Stomach (tissue), 9 donors: ENCODE data around the gene CAMSAP1. TPM values are rescaled to one million over a fixed set of nuclear protein-coding genes. Genes with fewer than 3 reads are reported as not detected.

ENCODE experiments used
- DNase-seq, 2 donors: peaks; one replicate each; pipeline versions ENCODE4 v3.0.0 to v3.0.0-alpha.2; 2013 to 2019
- H3K27ac ChIP-seq, 5 donors: fragments of 200-600 bp in 4 of 5; sonication (generic) in 4 of 5; one replicate each; pipeline ENCODE4 v1.5.1; 2013 to 2019; ENCODE audit warnings: mild to moderate bottlenecking in 1 of 5, moderate library complexity in 1 of 5
- H3K27me3 ChIP-seq, 3 donors: fragments of 200-600 bp; sonication (generic); one replicate each; pipeline ENCODE4 v1.5.1; 2017 to 2019; ENCODE audit warnings: mixed run types in 1 of 3
- H3K36me3 ChIP-seq, 4 donors: fragments of 200-600 bp; sonication (generic); 1 replicate in 3 of 4; 2 replicates in 1 of 4; pipeline ENCODE4 v1.5.1; 2016 to 2019
- H3K4me1 ChIP-seq, 4 donors: fragments of 200-600 bp; sonication (generic); one replicate each; pipeline ENCODE4 v1.5.1; 2016 to 2019
- H3K4me3 ChIP-seq, 4 donors: fragments of 200-600 bp; sonication (generic) in 3 of 4; one replicate each; pipeline ENCODE4 v1.5.1; 2016 to 2019; ENCODE audit warnings: mild to moderate bottlenecking in 1 of 4
- H3K9me3 ChIP-seq, 4 donors: fragments of 200-600 bp; sonication (generic); one replicate each; pipeline ENCODE4 v1.5.1; 2016 to 2019
- CTCF ChIP-seq, 7 experiments: fragments of 450-650 bp in 4 of 7; fragments of 200-600 bp in 3 of 7; sonication (generic) in 3 of 7; IDR thresholded peaks; one replicate each; pipeline ENCODE4 v1.5.1; 2016 to 2019; ENCODE audit warnings: antibody characterized with exemption in 7 of 7, control low read depth in 2 of 7, mild to moderate bottlenecking in 1 of 7
- EP300 ChIP-seq: sonication (generic); formaldehyde crosslinking; IDR thresholded peaks from one replicate; pipeline ENCODE4 v1.6.1; 2017; ENCODE audit warnings: antibody characterized with exemption
- POLR2A ChIP-seq, 4 donors: fragments of 450-650 bp; IDR thresholded peaks; one replicate each; pipeline ENCODE4 v1.6.1; 2016; ENCODE audit warnings: antibody characterized with exemption in 4 of 4, control low read depth in 2 of 4, mild to moderate bottlenecking in 1 of 4, moderate library complexity in 1 of 4
- POLR2AphosphoS5 ChIP-seq, 3 donors: sonication (generic); formaldehyde crosslinking; IDR thresholded peaks; one replicate each; pipeline ENCODE4 v1.6.1; 2016; ENCODE audit warnings: antibody characterized with exemption in 3 of 3
- WGBS, 5 donors: extraction: QIAGEN DNeasy Blood & Tissue Kit in 3 of 5; methylation state at CpG; one replicate each; pipeline versions ENCODE4 v1.1.5 to v1.1.7; 2013 to 2018; 5-methylcytosine and 5-hydroxymethylcytosine counted together
- intact Hi-C: fragments of 100-400 bp; cut with DNase I; formaldehyde crosslinking; loops from one replicate; pipeline ENCODE4 v1.15.1; 2023; ENCODE audit warnings: low total_unique reads
- polyA plus RNA-seq, 3 donors: library from polyadenylated mRNA; stranded (reverse); fragments of 200-250 nt; gene quantifications; one replicate each; pipeline ENCODE4 v1.2.3, GENCODE V29; 2013
- total RNA-seq, 5 donors: library from RNA; depleted of rRNA; stranded (reverse); fragments of >200 nt; gene quantifications; one replicate each; pipeline versions ENCODE4 v1.1.0 to v1.2.3, GENCODE V29; 2014 to 2016
- donor health status: healthy with polysubstance abuse.
- donor health status: Bipolar disorder and iron deficiency.
- donor health status: healthy.

CAMSAP1 gene
- total and polyA plus RNA-seq, 8 donors = 2.4 to 238 (median 12.7) TPM

- 96 to 97% (median 97%) methylated on average over 39 to 43 of the region's 43 CpGs for WGBS, 5 donors
- Histone ChIP-seq H3K9me3 (no peaks in the 10 kb centered on the region), H3K27me3 (no peaks in the 10 kb centered on the region), H3K36me3 (peaks cover 85 to 100% (median 100%) of the 10 kb centered on the region in 4 donors), H3K27ac (no peak overlapping the region), H3K4me3 (no peak overlapping the region), H3K4me1 (no peaks in the 10 kb centered on the region)
- TF ChIP-seq CTCF (IDR thresholded peaks at IDR 0.05) = no peak
- TF ChIP-seq EP300 = no peak
- no peak for TF ChIP-seq POLR2AphosphoS5 (IDR thresholded peaks at IDR 0.05)
- TF ChIP-seq POLR2A (IDR thresholded peaks at IDR 0.05) = no peak
- peak in 1 of 2 donors; percentile 14 for DNase-seq
- intact Hi-C loops = no loop called here
Observed at GRCh38 chr9:135818718-135819475, 88.4 kb downstream of the CAMSAP1 start.

- Histone ChIP-seq H3K36me3 (peaks cover 85 to 100% (median 100%) of the 10 kb centered on the region in 4 donors), H3K27ac (no peak overlapping the region), H3K27me3 (no peaks in the 10 kb centered on the region), H3K9me3 (no peaks in the 10 kb centered on the region), H3K4me3 (no peak overlapping the region), H3K4me1 (no peaks in the 10 kb centered on the region)
- TF ChIP-seq POLR2A (IDR thresholded peaks at IDR 0.05) = no peak
- TF ChIP-seq EP300 = no peak
- no peak for TF ChIP-seq CTCF (IDR thresholded peaks at IDR 0.05)
- no peak for TF ChIP-seq POLR2AphosphoS5 (IDR thresholded peaks at IDR 0.05)
- WGBS, 5 donors = 96 to 98% (median 97%) methylated on average over 62 to 66 of the region's 66 CpGs
- intact Hi-C loops = no loop called here
- DNase-seq = no peak
Observed at GRCh38 chr9:135817951-135818717, 89.2 kb downstream of the CAMSAP1 start.

- 91 to 96% (median 94%) methylated on average over 12 of the region's 12 CpGs for WGBS, 5 donors
- Histone ChIP-seq H3K4me1 (no peaks in the 10 kb centered on the region), H3K4me3 (no peak overlapping the region), H3K9me3 (no peaks in the 10 kb centered on the region), H3K27ac (no peak overlapping the region), H3K36me3 (peaks cover 77 to 100% (median 100%) of the 10 kb centered on the region in 4 donors), H3K27me3 (no peaks in the 10 kb centered on the region)
- intact Hi-C loops = no loop called here
- TF ChIP-seq POLR2A (IDR thresholded peaks at IDR 0.05) = no peak
- TF ChIP-seq CTCF (IDR thresholded peaks at IDR 0.05) = no peak
- no peak for TF ChIP-seq EP300
- no peak for TF ChIP-seq POLR2AphosphoS5 (IDR thresholded peaks at IDR 0.05)
- DNase-seq = no peak
Observed at GRCh38 chr9:135816651-135816970, 90.7 kb downstream of the CAMSAP1 start.

DNA sequence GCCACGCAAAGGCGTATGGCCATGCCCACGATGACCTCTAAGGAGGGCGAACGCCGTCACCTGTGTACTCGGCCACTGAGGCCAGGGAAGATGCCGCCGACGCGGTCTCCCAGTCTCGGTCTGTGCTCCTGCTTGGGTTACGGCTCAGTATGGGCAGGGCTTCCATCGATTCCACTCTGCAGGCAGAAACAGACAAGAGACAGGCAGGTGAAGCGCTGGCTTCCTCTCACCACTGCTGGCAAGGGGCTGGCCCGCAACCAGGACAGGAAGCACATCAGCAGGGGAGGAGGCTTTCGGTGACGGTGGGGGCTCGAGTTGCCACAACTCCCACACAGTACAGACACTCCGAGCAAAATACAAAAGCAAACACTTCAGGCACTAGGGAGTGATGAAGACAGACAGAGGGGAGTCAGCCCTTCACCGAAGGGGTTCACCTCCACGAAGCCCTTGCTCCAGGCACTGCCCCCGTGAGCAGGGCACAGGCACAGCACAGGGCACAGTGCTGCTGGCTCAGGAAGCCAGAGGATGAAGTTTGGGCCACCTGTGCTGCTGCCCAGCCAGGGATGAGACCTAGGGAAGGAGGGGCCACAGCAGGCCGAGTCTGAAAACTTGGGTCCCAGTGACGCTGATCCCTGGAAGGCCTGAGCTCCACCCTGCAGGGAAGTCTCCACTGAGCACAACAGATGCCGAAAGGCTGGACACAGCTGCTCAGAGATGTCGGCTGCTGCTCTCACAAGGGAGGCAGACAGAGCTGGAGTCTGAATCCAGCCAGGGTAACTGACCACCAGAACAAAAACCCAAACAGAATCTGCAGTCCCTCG is 91.3 kb downstream of the CAMSAP1 start:
- H3K36me3 ChIP-seq = peaks cover 82 to 100% (median 100%) of the 10 kb centered on the region in 4 donors
- DNase-seq = no peak
- H3K27me3 ChIP-seq = no peaks in the 10 kb centered on the region
- WGBS, 5 donors = 85 to 90% (median 89%) methylated on average over 28 of the region's 28 CpGs
- H3K4me1 ChIP-seq = no peaks in the 10 kb centered on the region
- no peak overlapping the region for H3K27ac ChIP-seq
- no peak overlapping the region for H3K4me3 ChIP-seq
- intact Hi-C loops = no loop called here
- no peaks in the 10 kb centered on the region for H3K9me3 ChIP-seq
- TF ChIP-seq POLR2A (IDR thresholded peaks at IDR 0.05) = no peak
